ENCODE results near the gene VAMP4.

Gene VAMP4, protein sequence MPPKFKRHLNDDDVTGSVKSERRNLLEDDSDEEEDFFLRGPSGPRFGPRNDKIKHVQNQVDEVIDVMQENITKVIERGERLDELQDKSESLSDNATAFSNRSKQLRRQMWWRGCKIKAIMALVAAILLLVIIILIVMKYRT

GRCh38 chr1:171741872-171742576 is at the start of gene VAMP4:
VAMP4 (minus strand) TSS chr1:171742065; CDS start chr1:171738414, 3,651 bp downstream.
- Mint-ChIP-seq H3K4me3 (peak within 1 kb of the TSS; percentile 98), H3K27ac (peak within 1 kb of the TSS; percentile 100), H3K9me3 (no peaks in the 10 kb centered on the region), H3K4me1 (peaks cover 58% of the 10 kb centered on the region), H3K27me3 (no peaks in the 10 kb centered on the region), H3K36me3 (peaks cover 3% of the 10 kb centered on the region)

DNA sequence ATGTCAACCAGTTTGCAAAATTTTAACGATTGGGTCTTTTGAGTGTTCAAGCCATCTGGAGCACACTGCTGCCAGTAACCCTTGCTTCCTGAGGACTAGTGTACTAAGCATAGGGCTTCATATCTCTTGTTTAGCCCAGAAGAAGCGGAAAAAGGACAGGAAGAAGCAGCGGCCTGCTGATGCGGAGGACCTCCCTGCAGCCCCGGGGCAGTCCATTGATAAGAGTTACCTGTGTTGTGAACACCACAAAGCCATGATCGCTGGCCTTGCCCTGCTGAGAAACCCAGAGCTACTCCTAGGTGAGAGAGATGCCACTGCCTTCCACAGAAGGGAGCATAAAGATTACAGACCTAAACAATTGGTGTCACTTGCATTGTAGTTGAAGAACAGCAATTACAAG is 48.5 kb upstream of the VAMP4 start:
- Mint-ChIP-seq H3K36me3 (peaks cover 39% of the 10 kb centered on the region), H3K9me3 (peaks cover 8% of the 10 kb centered on the region), H3K27ac (no peak overlapping the region), H3K4me3 (no peak overlapping the region), H3K27me3 (no peaks in the 10 kb centered on the region), H3K4me1 (peaks cover 63% of the 10 kb centered on the region)

DNA sequence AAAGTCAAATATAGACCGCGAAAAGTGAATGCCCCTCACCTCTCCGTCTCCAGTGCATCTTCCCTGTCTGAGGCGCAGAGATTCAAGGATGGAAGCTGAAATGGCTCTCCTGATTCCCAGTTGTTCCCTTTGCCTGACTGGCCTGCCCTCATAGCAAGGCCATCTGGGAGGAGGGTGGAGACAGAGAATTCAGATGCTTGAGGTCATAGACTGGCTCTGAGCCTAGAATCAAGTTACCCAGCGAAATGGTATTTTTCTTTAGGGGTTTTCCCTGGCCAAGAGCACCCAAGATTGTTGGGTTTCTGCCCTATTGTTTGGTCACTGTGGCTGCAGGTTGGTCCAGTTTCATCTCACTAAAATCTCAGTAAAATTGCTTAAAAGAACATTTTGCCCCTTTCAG is 46.8 kb upstream of the VAMP4 start:
- no peak overlapping the region for H3K27ac Mint-ChIP-seq
- H3K27me3 Mint-ChIP-seq, result no peaks in the 10 kb centered on the region
- peaks cover under 1% of the 10 kb centered on the region for H3K9me3 Mint-ChIP-seq
- peaks cover 66% of the 10 kb centered on the region for H3K4me1 Mint-ChIP-seq
- H3K36me3 Mint-ChIP-seq, result peaks cover 35% of the 10 kb centered on the region
- no peak overlapping the region for H3K4me3 Mint-ChIP-seq

DNA sequence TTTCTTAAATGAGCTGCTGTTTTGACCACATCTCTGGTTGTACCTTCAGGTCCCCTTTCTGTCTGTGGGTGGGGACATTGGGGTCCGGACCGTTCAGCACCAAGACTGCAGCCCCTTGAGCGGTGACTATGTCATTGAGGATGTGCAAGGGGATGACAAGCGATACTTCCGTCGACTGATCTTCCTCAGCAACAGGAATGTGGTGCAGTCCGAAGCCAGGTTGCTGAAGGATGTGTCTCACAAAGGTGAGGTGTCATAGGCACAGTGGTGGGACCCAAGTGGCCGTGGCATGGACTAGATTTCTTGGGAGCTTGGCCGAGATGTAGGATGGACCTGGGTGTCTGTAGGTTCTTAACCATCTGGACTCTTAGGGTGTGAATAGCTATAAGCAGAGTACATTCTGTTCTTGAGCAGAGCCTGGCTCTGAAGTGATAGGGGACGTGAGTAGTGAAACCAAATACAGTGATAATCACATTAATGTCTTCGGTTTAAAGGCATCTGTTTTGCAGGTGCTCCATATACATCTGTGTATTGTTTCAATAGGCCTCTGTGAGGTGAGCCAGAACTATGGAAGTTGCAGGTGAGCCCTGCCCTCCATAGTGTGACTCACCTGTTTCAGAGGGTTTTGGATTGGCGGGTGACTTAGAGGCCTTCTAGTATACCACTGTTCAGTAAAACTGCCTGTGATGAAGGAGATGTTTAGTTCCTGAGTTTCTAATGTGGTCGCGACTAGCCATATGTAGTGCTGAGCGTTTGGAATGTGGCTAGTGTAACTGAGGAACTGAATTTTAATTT is 46.0 kb upstream of the VAMP4 start:
- Mint-ChIP-seq H3K9me3 (no peaks in the 10 kb centered on the region), H3K27me3 (no peaks in the 10 kb centered on the region), H3K27ac (peak overlapping the region; percentile 53), H3K4me3 (no peak overlapping the region), H3K36me3 (peaks cover 37% of the 10 kb centered on the region), H3K4me1 (peaks cover 70% of the 10 kb centered on the region)

- Mint-ChIP-seq H3K4me1 (peaks cover 72% of the 10 kb centered on the region), H3K4me3 (no peak overlapping the region), H3K27ac (no peak overlapping the region), H3K9me3 (no peaks in the 10 kb centered on the region), H3K27me3 (no peaks in the 10 kb centered on the region), H3K36me3 (peaks cover 37% of the 10 kb centered on the region)
These were observed 44.7 kb upstream of the VAMP4 start for GRCh38 chr1:171786534-171786933.

DNA sequence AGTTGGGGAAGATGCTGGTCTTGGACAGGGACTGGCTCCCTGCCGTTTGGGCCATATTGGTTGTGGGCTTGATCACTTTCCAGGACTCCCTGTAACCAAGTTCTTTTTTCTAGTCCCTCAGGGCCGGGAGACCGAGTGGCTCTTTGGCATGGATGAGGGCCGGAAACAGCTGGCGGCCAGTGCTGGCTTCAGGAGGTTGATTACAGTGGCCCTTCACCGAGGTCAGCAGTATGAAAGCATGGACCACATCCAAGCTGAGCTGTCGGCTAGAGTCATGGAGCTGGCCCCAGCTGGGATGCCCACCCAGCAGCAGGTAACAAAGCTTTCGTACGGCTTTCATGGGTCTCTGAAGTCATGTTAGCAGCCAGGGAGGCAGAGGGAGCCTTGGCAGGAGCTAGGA is 43.9 kb upstream of the VAMP4 start:
- Mint-ChIP-seq H3K4me3 (peak overlapping the region; percentile 84), H3K4me1 (peaks cover 77% of the 10 kb centered on the region), H3K27ac (no peak overlapping the region)

GRCh38 chr1:171784784-171785183 is 42.9 kb upstream of the VAMP4 start:
- Mint-ChIP-seq H3K27me3 (no peaks in the 10 kb centered on the region), H3K27ac (peak overlapping the region; percentile 74), H3K9me3 (no peaks in the 10 kb centered on the region), H3K36me3 (peaks cover 35% of the 10 kb centered on the region), H3K4me1 (peaks cover 80% of the 10 kb centered on the region), H3K4me3 (peak overlapping the region; percentile 84)

More for the DNA sequence above, 43.9 kb upstream of the VAMP4 start:
- Mint-ChIP-seq H3K27me3 (no peaks in the 10 kb centered on the region), H3K36me3 (peaks cover 35% of the 10 kb centered on the region), H3K9me3 (no peaks in the 10 kb centered on the region)

DNA sequence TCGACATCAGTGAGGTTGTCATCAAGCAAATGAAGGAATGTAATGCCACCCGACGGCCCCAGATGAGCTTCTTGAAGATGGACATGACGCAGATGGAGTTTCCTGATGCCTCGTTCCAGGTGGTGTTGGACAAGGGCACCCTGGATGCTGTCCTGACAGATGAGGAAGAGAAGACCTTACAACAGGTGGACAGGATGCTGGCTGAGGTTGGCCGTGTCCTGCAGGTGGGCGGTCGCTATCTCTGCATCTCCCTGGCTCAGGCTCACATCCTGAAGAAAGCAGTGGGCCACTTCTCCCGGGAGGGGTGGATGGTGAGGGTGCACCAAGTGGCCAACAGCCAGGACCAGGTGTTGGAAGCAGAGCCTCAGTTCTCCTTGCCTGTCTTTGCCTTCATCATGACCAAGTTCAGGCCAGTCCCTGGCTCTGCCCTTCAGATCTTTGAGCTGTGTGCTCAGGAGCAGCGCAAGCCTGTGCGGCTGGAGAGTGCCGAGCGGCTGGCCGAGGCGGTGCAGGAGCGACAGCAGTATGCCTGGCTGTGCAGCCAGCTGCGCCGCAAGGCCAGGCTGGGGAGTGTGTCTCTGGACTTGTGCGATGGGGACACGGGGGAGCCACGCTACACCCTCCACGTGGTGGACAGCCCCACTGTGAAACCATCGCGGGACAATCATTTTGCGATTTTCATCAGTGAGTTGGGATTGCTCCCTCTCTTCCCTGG is 42.1 kb upstream of the VAMP4 start:
- H3K36me3 Mint-ChIP-seq, result peaks cover 30% of the 10 kb centered on the region
- H3K27me3 Mint-ChIP-seq, result no peaks in the 10 kb centered on the region
- peaks cover 74% of the 10 kb centered on the region for H3K4me1 Mint-ChIP-seq
- no peak overlapping the region for H3K27ac Mint-ChIP-seq
- H3K4me3 Mint-ChIP-seq, result peak overlapping the region; percentile 100
- H3K9me3 Mint-ChIP-seq, result no peaks in the 10 kb centered on the region

DNA sequence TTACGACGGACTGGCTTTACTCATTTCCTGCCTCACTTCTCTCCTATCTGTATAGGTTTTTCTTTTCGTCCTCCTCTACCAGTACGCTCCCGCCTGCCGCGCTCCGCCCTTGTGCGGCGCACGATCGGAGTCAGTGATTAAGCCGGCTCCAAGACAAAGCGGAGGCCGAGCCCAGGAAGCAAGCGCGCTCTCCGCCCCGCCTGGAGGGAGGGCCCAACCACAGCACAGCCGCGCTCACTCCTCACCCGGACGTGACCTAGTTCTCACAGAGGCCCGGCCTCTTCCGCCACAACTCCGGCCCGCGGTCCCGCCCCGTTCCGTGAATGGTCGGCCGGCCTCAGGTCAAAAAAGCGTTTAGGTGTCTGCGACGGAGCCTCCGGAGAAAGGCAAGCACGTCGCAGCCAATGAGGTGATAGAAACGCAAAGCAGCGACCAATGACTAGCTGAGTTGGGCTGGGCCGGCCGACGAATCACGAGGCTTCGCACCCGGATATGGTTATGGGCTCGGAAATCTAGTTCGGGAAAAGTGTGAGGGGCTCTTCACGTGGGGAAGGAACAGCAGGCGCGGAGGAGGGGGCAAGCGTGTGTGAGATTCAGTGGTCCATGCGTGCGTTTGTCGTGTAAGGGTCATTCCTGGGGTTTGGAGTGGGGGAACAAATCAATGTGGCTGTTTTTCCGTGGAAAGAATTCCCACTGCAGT is 39.5 kb upstream of the VAMP4 start, which contains the start of gene METTL13:
TSS of gene METTL13 (plus strand) at position 485 of the 700 bp plus-strand sequence. CDS start 308 bp downstream, outside the sequence.
- H3K9me3 Mint-ChIP-seq, result no peaks in the 10 kb centered on the region
- H3K4me1 Mint-ChIP-seq, result peaks cover 57% of the 10 kb centered on the region
- peak within 1 kb of the TSS; percentile 99 for H3K27ac Mint-ChIP-seq
- peaks cover 16% of the 10 kb centered on the region for H3K36me3 Mint-ChIP-seq
- H3K4me3 Mint-ChIP-seq, result peak within 1 kb of the TSS; percentile 100
- no peaks in the 10 kb centered on the region for H3K27me3 Mint-ChIP-seq

DNA sequence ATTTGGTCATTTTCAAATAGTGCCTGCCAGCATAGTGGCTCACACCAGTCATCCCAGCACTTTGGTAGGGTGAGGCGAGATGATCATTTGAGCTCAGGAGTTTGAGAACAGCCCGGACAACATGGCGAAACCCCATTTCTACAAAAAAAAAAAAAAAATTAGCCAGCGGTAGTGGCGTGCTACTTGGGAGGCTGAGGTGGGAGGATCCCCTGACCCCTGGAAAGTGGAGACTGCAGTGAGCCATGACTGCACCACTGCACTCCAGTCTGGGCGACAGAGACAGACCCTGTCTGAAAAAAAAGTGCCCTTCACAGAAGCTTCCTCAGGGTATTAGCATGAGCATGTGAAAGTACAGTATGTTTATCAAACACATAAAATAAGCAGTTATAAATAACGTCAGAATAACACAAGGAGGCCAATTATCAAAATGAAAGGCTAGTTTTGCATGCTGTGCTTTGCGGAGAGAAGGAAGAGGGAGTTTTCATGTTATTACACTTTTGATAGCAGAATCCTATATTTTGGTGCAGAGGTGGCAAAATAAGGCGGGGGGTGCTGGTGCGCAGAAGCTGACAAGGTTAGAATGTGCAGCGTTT is 38.8 kb upstream of the VAMP4 start:
- peak overlapping the region; percentile 99 for H3K27ac Mint-ChIP-seq
- no peaks in the 10 kb centered on the region for H3K9me3 Mint-ChIP-seq
- H3K4me1 Mint-ChIP-seq, result peaks cover 52% of the 10 kb centered on the region
- peaks cover 16% of the 10 kb centered on the region for H3K36me3 Mint-ChIP-seq
- H3K27me3 Mint-ChIP-seq, result peaks cover 1% of the 10 kb centered on the region
- peak overlapping the region; percentile 100 for H3K4me3 Mint-ChIP-seq

DNA sequence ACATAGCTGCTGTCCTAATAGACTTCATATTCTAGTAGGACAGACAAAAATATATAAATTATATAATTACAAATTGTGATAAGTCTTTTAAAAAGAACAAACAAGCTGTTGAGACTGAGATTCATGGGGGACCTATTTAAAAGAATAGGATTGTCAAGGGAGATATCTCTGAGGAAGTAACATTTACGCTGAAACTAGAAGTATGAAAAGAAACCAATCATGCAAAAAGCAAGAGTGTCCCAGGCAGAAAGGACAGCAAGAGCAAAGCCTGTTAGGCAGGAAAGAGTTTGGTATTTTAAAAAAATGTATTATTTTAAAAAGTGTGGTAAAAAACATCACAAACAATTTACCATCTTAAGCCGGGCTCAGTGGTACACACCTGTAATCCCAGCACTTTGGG is 30.4 kb upstream of the VAMP4 start:
- Mint-ChIP-seq H3K27me3 (peaks cover 8% of the 10 kb centered on the region), H3K4me1 (no peaks in the 10 kb centered on the region), H3K27ac (no peak overlapping the region), H3K4me3 (no peak overlapping the region), H3K36me3 (peaks cover 1% of the 10 kb centered on the region), H3K9me3 (no peaks in the 10 kb centered on the region)

DNA sequence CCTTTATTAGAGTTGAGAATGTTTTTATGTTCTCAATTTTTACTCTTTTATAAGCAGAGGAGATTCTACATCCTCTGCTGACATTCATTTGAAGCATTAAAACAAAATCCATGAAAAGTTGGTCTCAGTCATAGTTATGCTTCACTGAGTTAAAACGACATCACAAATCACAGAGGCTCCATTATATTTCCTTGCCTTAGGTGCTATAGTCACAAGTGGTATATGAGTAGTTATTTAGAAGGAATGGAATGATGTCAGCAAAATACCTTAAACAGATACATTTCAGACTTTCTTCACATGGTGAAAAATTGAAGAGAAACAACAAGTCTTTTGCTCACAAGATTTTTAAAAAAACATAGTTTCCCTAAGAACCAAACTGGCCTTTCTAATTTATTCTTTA is 27.9 kb upstream of the VAMP4 start:
- H3K27ac Mint-ChIP-seq, result no peak overlapping the region
- H3K9me3 Mint-ChIP-seq, result no peaks in the 10 kb centered on the region
- H3K36me3 Mint-ChIP-seq, result peaks cover 1% of the 10 kb centered on the region
- H3K4me1 Mint-ChIP-seq, result no peaks in the 10 kb centered on the region
- no peak overlapping the region for H3K4me3 Mint-ChIP-seq
- peaks cover 7% of the 10 kb centered on the region for H3K27me3 Mint-ChIP-seq

DNA sequence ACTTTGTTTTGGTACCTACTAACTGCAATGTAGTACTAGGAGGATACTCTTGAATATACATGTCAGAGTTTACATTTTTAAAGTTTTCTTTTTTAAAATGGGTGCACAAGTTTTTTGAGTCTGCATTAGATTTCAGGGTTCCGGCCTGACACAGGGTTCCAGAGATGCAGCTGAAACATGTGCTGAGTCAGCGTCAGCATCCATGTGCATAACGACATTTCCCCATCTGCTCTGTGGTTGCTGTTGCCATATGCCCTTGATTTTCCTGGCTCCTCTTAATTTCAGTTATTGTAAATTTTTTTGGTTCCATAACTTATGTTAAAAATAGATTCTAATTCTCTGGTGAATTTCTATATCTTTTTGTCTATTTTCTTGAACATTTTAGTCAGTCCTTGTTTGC is 27.3 kb upstream of the VAMP4 start:
- Mint-ChIP-seq H3K9me3 (no peaks in the 10 kb centered on the region), H3K4me3 (no peak overlapping the region), H3K27ac (no peak overlapping the region), H3K36me3 (peaks cover 1% of the 10 kb centered on the region), H3K4me1 (no peaks in the 10 kb centered on the region), H3K27me3 (peaks cover 6% of the 10 kb centered on the region)

DNA sequence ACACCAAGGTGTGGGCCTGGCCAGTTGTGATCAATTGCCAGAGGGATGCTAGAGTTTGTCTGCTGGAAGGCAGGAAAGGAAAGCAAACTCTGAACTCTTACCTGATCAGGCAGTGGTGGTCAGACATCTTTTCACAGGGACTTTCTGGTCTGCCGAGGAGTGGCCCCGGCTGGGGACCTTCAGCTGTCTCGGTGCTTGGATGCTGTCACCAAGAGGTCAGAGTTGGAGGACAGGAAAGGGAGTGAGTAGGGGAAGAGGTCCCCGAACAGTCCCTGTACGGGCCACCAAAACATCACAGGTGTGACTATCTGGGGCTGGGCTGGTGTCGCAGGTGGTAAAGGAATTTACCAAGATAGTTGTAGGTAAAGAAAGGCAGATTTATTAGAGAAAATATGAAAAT is 21.9 kb upstream of the VAMP4 start:
- no peak overlapping the region for H3K4me3 Mint-ChIP-seq
- no peak overlapping the region for H3K27ac Mint-ChIP-seq
- no peaks in the 10 kb centered on the region for H3K36me3 Mint-ChIP-seq
- H3K27me3 Mint-ChIP-seq, result peaks cover 3% of the 10 kb centered on the region
- no peaks in the 10 kb centered on the region for H3K4me1 Mint-ChIP-seq
- no peaks in the 10 kb centered on the region for H3K9me3 Mint-ChIP-seq

- Mint-ChIP-seq H3K4me1 (no peaks in the 10 kb centered on the region), H3K4me3 (no peak overlapping the region), H3K9me3 (no peaks in the 10 kb centered on the region), H3K36me3 (no peaks in the 10 kb centered on the region), H3K27ac (no peak overlapping the region), H3K27me3 (peaks cover 3% of the 10 kb centered on the region)
These were observed 20.3 kb upstream of the VAMP4 start for GRCh38 chr1:171762143-171762563.
